Measurements from ENCODE around the gene ZNF502. TPM values are rescaled to one million over a fixed set of nuclear protein-coding genes. Genes with fewer than 3 reads are reported as not detected.

ZNF502 gene
- total RNA-seq (2021; fragmentation: NEBNext Ultra II Directional; extraction: Animal tissue kit (Norgen Biotek cat#: 25700)) = 3.5 and 3.8 TPM in 2 replicates
- 0.61 and 1.5 TPM in 2 replicates for polyA plus RNA-seq (2011; rRNA removed)
- 2.1 TPM for polyA plus RNA-seq (2011; cell fraction: cytosol; rRNA removed)
- 1.3 TPM for polyA plus RNA-seq (2011; cell fraction: nucleus; rRNA removed)
- 2.7 to 4.5 TPM (median 3.1 TPM) in 4 replicates for polyA plus RNA-seq (2012, experiment 1 of 2)
- polyA plus RNA-seq (2012, experiment 2 of 2) = 0.13 TPM
- polyA plus RNA-seq (2013, experiment 1 of 2) = 2.9 TPM
- 2.9 TPM for polyA plus RNA-seq (2013, experiment 2 of 2)
- polyA minus RNA-seq (2011; rRNA and poly(A)+ RNA removed) = 3.7 and 3.9 TPM in 2 replicates
- polyA minus RNA-seq (2011; cell fraction: cytosol; rRNA and poly(A)+ RNA removed) = 2.7 TPM
- 5.6 TPM for polyA minus RNA-seq (2011; cell fraction: nucleus; rRNA and poly(A)+ RNA removed)
- long read RNA-seq, experiment 1, partial matches to known transcripts = 1 of 1 reads
- long read RNA-seq, experiment 1, other reads (novel, unspliced or antisense) = 0 of 1 reads
- long read RNA-seq, experiment 2, partial matches to known transcripts = 0 of 1 reads
- long read RNA-seq, experiment 2, other reads (novel, unspliced or antisense) = 1 of 1 reads

DNA sequence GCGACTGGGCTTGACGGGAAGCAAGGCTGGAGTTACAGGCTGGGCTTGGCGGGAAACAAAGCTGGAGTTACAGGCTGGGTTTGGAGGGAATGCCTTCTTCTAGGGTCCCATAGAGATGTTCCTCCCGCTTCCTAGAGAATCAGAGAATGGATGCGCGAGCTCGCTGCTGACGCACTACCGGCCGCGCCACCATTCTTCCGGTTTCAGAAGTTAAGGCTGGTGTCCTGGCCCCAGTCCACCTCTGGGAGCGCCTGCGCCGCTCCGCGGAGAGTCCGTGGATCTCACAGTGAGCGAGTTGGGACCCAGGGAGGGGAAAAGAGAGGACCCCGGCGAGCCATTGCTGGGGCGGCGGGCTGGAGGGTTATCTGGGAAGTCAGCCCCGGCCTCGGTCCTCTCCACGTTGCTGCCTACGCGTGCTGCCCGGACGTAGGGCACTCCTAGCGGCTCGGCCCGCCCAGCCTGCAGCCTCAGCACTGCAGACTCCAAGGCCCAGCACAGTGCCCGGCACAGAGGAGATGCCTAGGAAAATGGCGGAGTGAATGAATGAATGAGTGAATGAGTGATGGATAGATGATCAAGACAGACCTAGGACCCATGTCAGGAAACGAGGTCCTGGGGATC is at the start of gene ZNF502:
Gene ZNF502 (plus strand): TSS at position 206 of the 621 bp plus-strand sequence. CDS start 7,602 bp downstream, outside the sequence.
- H3K79me1 ChIP-seq (ENCODE audit: low read depth, low read length) = peaks cover 2% of the 10 kb centered on the region; the same call in 1 of the 2 replicates
- no peaks in the 10 kb centered on the region for H4K20me1 ChIP-seq (replicated peaks in 1 of 2; ENCODE audit: control insufficient read depth in 1 of 2, insufficient read depth in 2 of 2, low read length in 2 of 2)
- DNase-seq (ENCODE audit: low read depth in 1 of 2, low spot score in 2 of 2) = peak in 1 of 2 experiments; percentile 74
- H2AK5ac ChIP-seq (ENCODE audit: low read depth, low read length) = no peak within 1 kb of the TSS
- POLR2A ChIA-PET (ENCODE audit: partially characterized antibody) = interaction anchor here (0.6 to 4.9 kb wide), 7 partner anchors 10 to 115 kb away, joined by 3 to 44 read pairs (median 3); partner anchors contain the start of genes ZNF35 and ZNF501
- no peak within 1 kb of the TSS for H3K18ac ChIP-seq (ENCODE audit: extremely low read depth, low read length)
- H3K56ac ChIP-seq (replicated peaks; ENCODE audit: insufficient read length, low read depth, low read length) = no peak within 1 kb of the TSS
- CTCF ChIA-PET (ENCODE audit: partially characterized antibody) = interaction anchor here (0.9 to 1.2 kb wide), 2 partner anchors 17 to 134 kb away, joined by 3 to 5 read pairs; partner anchors contain the start of gene ZNF501
- no peak within 1 kb of the TSS for H3K4ac ChIP-seq (replicated peaks; ENCODE audit: insufficient read length, low read depth, low read length)
- H2BK20ac ChIP-seq (ENCODE audit: low read length) = no peak within 1 kb of the TSS
- peak; percentile 32 for FAIRE-seq
- H3K9ac ChIP-seq (replicated peaks in 1 of 4; ENCODE audit: extremely low read depth in 1 of 4, low read depth in 3 of 4, low read length in 3 of 4) = peak within 1 kb of the TSS in 3 of 4 experiments; percentile 70 to 78 (median 77); a peak in 6 of 7 replicates
- H2BK12ac ChIP-seq (ENCODE audit: low read depth, low read length) = no peak within 1 kb of the TSS
- 22% methylated on average over 23 of the region's 36 CpGs; no CpG with 5 or more reads in 1 of the 2 experiments for WGBS, 2 experiments (ENCODE audit: extremely low coverage in 1 of 2, insufficient coverage in 1 of 2, insufficient read length in 1 of 2, insufficient replicate concordance in 2 of 2, low coverage in 1 of 2, low lambda C conversion rate in 2 of 2, missing lambda C conversion rate in 1 of 2)
- H4K5ac ChIP-seq (ENCODE audit: insufficient read length, low read depth, low read length) = peak within 1 kb of the TSS; percentile 49
- H3K4me3 ChIP-seq (ENCODE audit: extremely low read depth in 1 of 4, insufficient read depth in 2 of 4, low read depth in 3 of 4, low read length in 4 of 4) = peak within 1 kb of the TSS; percentile 67 to 98 (median 85)
- H3K36me3 ChIP-seq (ENCODE audit: control insufficient read depth in 2 of 4, insufficient read depth in 4 of 4, low read length in 3 of 4) = peaks cover 0 to 21% (median 1%) of the 10 kb centered on the region in 4 experiments; a peak in 3 of 8 replicates
- H3K23ac ChIP-seq (ENCODE audit: insufficient read length) = no peak within 1 kb of the TSS
- H4K91ac ChIP-seq (replicated peaks; ENCODE audit: insufficient read length, low read length) = no peak within 1 kb of the TSS
- no peaks in the 10 kb centered on the region; a peak in 2 of 4 replicates for H3K79me2 ChIP-seq (ENCODE audit: control insufficient read depth in 1 of 2, insufficient read depth in 2 of 2, low read length in 2 of 2)
- peak within 1 kb of the TSS; percentile 87; the same call in 1 of the 2 replicates for H4K8ac ChIP-seq (ENCODE audit: extremely low read depth, insufficient read depth, low read length)
- H3K23me2 ChIP-seq (ENCODE audit: low read depth, low read length) = no peaks in the 10 kb centered on the region
- peak within 1 kb of the TSS; percentile 100 for H2AFZ ChIP-seq (ENCODE audit: low read length)
- peaks cover 43 to 54% of the 10 kb centered on the region in 2 experiments for H3K9me3 ChIP-seq (ENCODE audit: insufficient read depth in 2 of 2, low read depth in 1 of 2, low read length in 1 of 2)
- no peak within 1 kb of the TSS for H2BK15ac ChIP-seq (ENCODE audit: low read length)
- peak within 1 kb of the TSS; percentile 67 to 81 for H3K4me2 ChIP-seq (ENCODE audit: insufficient read depth in 1 of 2, low read depth in 2 of 2, low read length in 2 of 2)
- no peaks in the 10 kb centered on the region for H3K27me3 ChIP-seq (replicated peaks in 1 of 4; ENCODE audit: control insufficient read depth in 3 of 4, extremely low read depth in 1 of 4, insufficient read depth in 3 of 4, low read length in 3 of 4)
- H3K14ac ChIP-seq (ENCODE audit: insufficient read length) = no peak within 1 kb of the TSS
- H2BK5ac ChIP-seq (ENCODE audit: low read depth, low read length) = no peak within 1 kb of the TSS
- no peaks in the 10 kb centered on the region for H3K4me1 ChIP-seq (replicated peaks in 1 of 4; ENCODE audit: control insufficient read depth in 3 of 4, insufficient read depth in 4 of 4, low read length in 3 of 4)
- H3K27ac ChIP-seq (ENCODE audit: low read depth, low read length) = peak within 1 kb of the TSS; percentile 73
- H2BK120ac ChIP-seq (replicated peaks; ENCODE audit: low read depth, low read length) = no peak within 1 kb of the TSS
- TF ChIP-seq CHD2 (IDR thresholded peaks at IDR 0.05; ENCODE audit: low read length) = 0 out of 2 replicates have a peak, but pooled peaks have one; percentile 12
- no peak for TF ChIP-seq BRCA1 (IDR thresholded peaks at IDR 0.05; ENCODE audit: low read depth, low read length)
- TF ChIP-seq TAF1 (IDR thresholded peaks at IDR 0.05; ENCODE audit: low read depth, low read length) = peak; percentile 81
- TF ChIP-seq, protein P1, sequence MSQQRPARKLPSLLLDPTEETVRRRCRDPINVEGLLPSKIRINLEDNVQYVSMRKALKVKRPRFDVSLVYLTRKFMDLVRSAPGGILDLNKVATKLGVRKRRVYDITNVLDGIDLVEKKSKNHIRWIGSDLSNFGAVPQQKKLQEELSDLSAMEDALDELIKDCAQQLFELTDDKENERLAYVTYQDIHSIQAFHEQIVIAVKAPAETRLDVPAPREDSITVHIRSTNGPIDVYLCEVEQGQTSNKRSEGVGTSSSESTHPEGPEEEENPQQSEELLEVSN (IDR thresholded peaks at IDR 0.05) = peak; percentile 98
- no peak for TF ChIP-seq TEAD4 (IDR thresholded peaks at IDR 0.05; ENCODE audit: low read depth, low read length)
- peak; percentile 54 to 92 for TF ChIP-seq POLR2A (IDR thresholded peaks at IDR 0.05; ENCODE audit: control extremely low read depth in 1 of 2, low read depth in 2 of 2, low read length in 2 of 2)
- TF ChIP-seq SP1 (IDR thresholded peaks at IDR 0.05; ENCODE audit: low read depth, low read length) = no peak
- peak; percentile 44; the same call in 1 of the 2 replicates for TF ChIP-seq RBBP5 (IDR thresholded peaks at IDR 0.05; ENCODE audit: borderline replicate concordance, low read depth, low read length)
- peak; percentile 93 for TF ChIP-seq GABPA (IDR thresholded peaks at IDR 0.05; ENCODE audit: borderline replicate concordance, insufficient read depth, low read length)
- 0 out of 2 replicates have a peak, but pooled peaks have one; percentile 9 for TF ChIP-seq NRF1 (IDR thresholded peaks at IDR 0.05; ENCODE audit: low read depth, low read length)

All from H1 (cell line).